Adrenal gland (tissue), 5 donors: Measurements from ENCODE around the gene ATN1.

Source experiments
- CTCF ChIP-seq, 6 experiments: fragments of 450-650 bp in 4 of 6; fragments of 200-600 bp in 2 of 6; sonication (generic) in 1 of 6; IDR thresholded peaks; 1 replicate in 5 of 6; 2 replicates in 1 of 6; pipeline versions ENCODE4 v1.5.1 to v1.8.0; 2016 to 2021; ENCODE audit warnings: antibody characterized with exemption in 6 of 6, mild to moderate bottlenecking in 2 of 6, moderate library complexity in 1 of 6
- POLR2A ChIP-seq, 2 donors: fragments of 450-650 bp; IDR thresholded peaks; one replicate each; pipeline ENCODE4 v1.6.1; 2017; ENCODE audit warnings: antibody characterized with exemption in 2 of 2, mild to moderate bottlenecking in 2 of 2, moderate library complexity in 1 of 2
- donor health status: DM: no; HTN: no; CAD: no.

GRCh38 chr12:6943389-6943721 is 15.6 kb downstream of the ATN1 start:
- TF ChIP-seq POLR2A (IDR thresholded peaks at IDR 0.05) (no peak), CTCF (IDR thresholded peaks at IDR 0.05) (no peak)
